ENCODE results near the gene KIAA1671.

GRCh38 chr22:24975125-24975640, 22.7 kb downstream of the KIAA1671 start:
- TF ChIP-seq CTCF (IDR thresholded peaks at IDR 0.05; ENCODE audit: poor library complexity, severe bottlenecking), result no peak
- TF ChIP-seq EP300 (conservative IDR thresholded peaks at IDR 0.05; ENCODE audit: poor library complexity, severe bottlenecking), result no peak
- TF ChIP-seq POLR2AphosphoS5 (IDR thresholded peaks at IDR 0.05), result no peak
- TF ChIP-seq EZH2 (IDR thresholded peaks at IDR 0.05; ENCODE audit: borderline replicate concordance, insufficient read depth, low read length, poor library complexity, severe bottlenecking), result no peak
- TF ChIP-seq TAF1 (IDR thresholded peaks at IDR 0.05; ENCODE audit: low read depth), result no peak
- no peak for TF ChIP-seq SMC3 (conservative IDR thresholded peaks at IDR 0.05; ENCODE audit: poor library complexity)
